AG10803 (cell line): Measurements from ENCODE around the gene MORN1.

Experiments used
- DNase-seq: peaks from one replicate; pipeline ENCODE4 v3.0.0; 2010; ENCODE audit warnings: low read depth
- H3K4me3 ChIP-seq: 2 replicates; pipeline ENCODE4 v1.5.1; 2011; ENCODE audit warnings: mild to moderate bottlenecking, low read length, control low read depth
- CTCF ChIP-seq: conservative IDR thresholded peaks from 2 replicates; pipeline ENCODE4 v1.5.1; 2011; ENCODE audit warnings: mild to moderate bottlenecking, low read length, control low read depth, inconsistent platforms

The MORN1 gene

GRCh38 chr1:2356911-2357845, 34.2 kb downstream of the MORN1 start:
- no peak for DNase-seq
- no peak for TF ChIP-seq CTCF

GRCh38 chr1:2356401-2356800, 35.0 kb downstream of the MORN1 start:
- H3K4me3 ChIP-seq = no peak overlapping the region
- DNase-seq = no peak
- no peak for TF ChIP-seq CTCF

More at GRCh38 chr1:2356911-2357845, 34.2 kb downstream of the MORN1 start:
- no peak overlapping the region for H3K4me3 ChIP-seq

GRCh38 chr1:2355373-2356261, 35.7 kb downstream of the MORN1 start:
- DNase-seq = no peak
- no peak overlapping the region for H3K4me3 ChIP-seq
- TF ChIP-seq CTCF = no peak

- no peak for TF ChIP-seq CTCF
- H3K4me3 ChIP-seq = no peak overlapping the region
- peak; percentile 34 for DNase-seq
Measured at GRCh38 chr1:2354511-2355372, 36.6 kb downstream of the MORN1 start.

GRCh38 chr1:2353551-2354438, 37.6 kb downstream of the MORN1 start:
- DNase-seq = no peak
- no peak overlapping the region for H3K4me3 ChIP-seq
- no peak for TF ChIP-seq CTCF
